ENCODE results near the gene CALML6. TPM values are rescaled to one million over a fixed set of nuclear protein-coding genes. Genes with fewer than 3 reads are reported as not detected.
A peak's percentile ranks its signal among the peaks of the same experiment; 100 is the strongest.

CALML6 gene
- total RNA-seq, 2 experiments from 2014 or later: 0.54 to 5.1 TPM

GRCh38 chr1:1889847-1890505 lies 25.1 kb upstream of the CALML6 start:
- ChIA-PET CTCF (ENCODE audit: unreplicated experiment) (no interaction called here), POLR2A (interaction anchor here (1.4 kb wide), 1 partner anchor 47 kb away, joined by 5 read pairs; no protein-coding TSS in a partner anchor)
- H3K79me2 ChIP-seq (ENCODE audit: insufficient read depth, low read depth, low read length): peaks cover 77% of the 10 kb centered on the region
- peaks cover 4% of the 10 kb centered on the region; the same call in 1 of the 2 replicates for H3K9me3 ChIP-seq (ENCODE audit: low read length)
- peak; percentile 71 for DNase-seq (ENCODE audit: low spot score)
- intact Hi-C loops (cut with micrococcal nuclease; ENCODE audit: unreplicated experiment): loop anchor here (2.0 kb wide), 1 partner anchor 49 kb away; no protein-coding TSS in a partner anchor
- no TSS peak for BruUV-seq (replicated peaks)
- peak overlapping the region; percentile 97 for H3K4me3 ChIP-seq (ENCODE audit: low read depth, low read length, poor library complexity, severe bottlenecking)
- H2AFZ ChIP-seq (ENCODE audit: low read length): no peak overlapping the region
- H3K36me3 ChIP-seq (ENCODE audit: insufficient read depth, low read length): peaks cover 48% of the 10 kb centered on the region
- H3K9me2 ChIP-seq (ENCODE audit: insufficient read depth, low read length): no peaks in the 10 kb centered on the region
- peaks cover 38% of the 10 kb centered on the region for H4K20me1 ChIP-seq (ENCODE audit: insufficient read depth, low read length)
- H3K27ac ChIP-seq (ENCODE audit: low read depth, low read length, poor library complexity, severe bottlenecking): peak overlapping the region; percentile 82
- TF ChIP-seq EZH2phosphoT487 (IDR thresholded peaks at IDR 0.05; ENCODE audit: borderline replicate concordance, low read depth, low read length) (no peak), CTCF (conservative IDR thresholded peaks at IDR 0.05; ENCODE audit: low read length) (0 out of 2 replicates have a peak, but pooled peaks have one; percentile 12)
- H3K4me2 ChIP-seq (ENCODE audit: low read length): peak overlapping the region; percentile 89
- peaks cover 53% of the 10 kb centered on the region for H3K4me1 ChIP-seq (ENCODE audit: insufficient read depth, low read length, poor library complexity, severe bottlenecking)

- Histone ChIP-seq H3K9me2 (ENCODE audit: insufficient read depth, low read length) (no peaks in the 10 kb centered on the region), H3K9me3 (ENCODE audit: low read length) (peaks cover 4% of the 10 kb centered on the region; the same call in 1 of the 2 replicates), H3K4me2 (ENCODE audit: low read length) (peak within 1 kb of the TSS; percentile 98), H3K36me3 (ENCODE audit: insufficient read depth, low read length) (peaks cover 42% of the 10 kb centered on the region), H3K79me2 (ENCODE audit: insufficient read depth, low read depth, low read length) (peaks cover 70% of the 10 kb centered on the region), H3K27ac (ENCODE audit: low read depth, low read length, poor library complexity, severe bottlenecking) (peak within 1 kb of the TSS; percentile 82), H3K4me3 (ENCODE audit: low read depth, low read length, poor library complexity, severe bottlenecking) (peak within 1 kb of the TSS; percentile 97), H2AFZ (ENCODE audit: low read length) (no peak within 1 kb of the TSS), H4K20me1 (ENCODE audit: insufficient read depth, low read length) (peaks cover 37% of the 10 kb centered on the region), H3K4me1 (ENCODE audit: insufficient read depth, low read length, poor library complexity, severe bottlenecking) (peaks cover 60% of the 10 kb centered on the region)
- no peak for TF ChIP-seq CTCF (conservative IDR thresholded peaks at IDR 0.05; ENCODE audit: low read length)
- no peak for TF ChIP-seq EZH2phosphoT487 (IDR thresholded peaks at IDR 0.05; ENCODE audit: borderline replicate concordance, low read depth, low read length)
- intact Hi-C loops (cut with micrococcal nuclease; ENCODE audit: unreplicated experiment): loop anchor here (2.0 kb wide), 1 partner anchor 50 kb away; no protein-coding TSS in a partner anchor
- DNase-seq (ENCODE audit: low spot score): peak; percentile 96
- BruUV-seq (replicated peaks): no TSS peak
- CTCF ChIA-PET (ENCODE audit: unreplicated experiment): interaction anchor here (1.0 kb wide), 1 partner anchor 18 kb away, joined by 7 read pairs; no protein-coding TSS in a partner anchor
- POLR2A ChIA-PET: interaction anchor here (0.5 to 0.7 kb wide), 2 partner anchors 10 to 47 kb away, joined by 3 read pairs; no protein-coding TSS in a partner anchor
These were observed 24.3 kb upstream of the CALML6 start, which contains the start of gene GNB1 for GRCh38 chr1:1890506-1891348. Gene GNB1, minus strand, starts transcription at chr1:1891087. Its CDS starts 65,634 bp downstream, at chr1:1825453.

Measured in OCI-LY7 (cell line).